IgD-negative memory B cell (primary cell): ENCODE measurements around the gene RAB3IL1. TPM values are rescaled to one million over a fixed set of nuclear protein-coding genes. Genes with fewer than 3 reads are reported as not detected.
"Not testable (repeated sequence)": the region's sequence is repeated elsewhere in the genome, so short reads cannot be mapped to it uniquely, and the experiment has no call there.

Experiments used
- H3K27ac Mint-ChIP-seq, 3 donors: one replicate each; pipeline ENCODE4 v1.8.0; 2020 to 2022; ENCODE audit warnings: mild to moderate bottlenecking in 3 of 3, mixed read lengths in 3 of 3, moderate library complexity in 1 of 3
- H3K27me3 Mint-ChIP-seq: one replicate; pipeline ENCODE4 v1.8.0; 2021; ENCODE audit warnings: mixed read lengths
- H3K36me3 Mint-ChIP-seq: one replicate; pipeline ENCODE4 v1.8.0; 2020; ENCODE audit warnings: mild to moderate bottlenecking, mixed read lengths
- H3K4me1 Mint-ChIP-seq, 3 donors: one replicate each; pipeline ENCODE4 v1.8.0; 2020 to 2022; ENCODE audit warnings: mixed read lengths in 3 of 3, mild to moderate bottlenecking in 1 of 3
- H3K4me3 Mint-ChIP-seq, 4 donors: one replicate each; pipeline ENCODE4 v1.8.0; 2020 to 2022; ENCODE audit warnings: mild to moderate bottlenecking in 4 of 4, mixed read lengths in 4 of 4, moderate library complexity in 3 of 4
- H3K9me3 Mint-ChIP-seq, 3 donors: one replicate each; pipeline ENCODE4 v1.8.0; 2020 to 2021; ENCODE audit warnings: mixed read lengths in 3 of 3, mild to moderate bottlenecking in 1 of 3
- polyA plus RNA-seq: library from polyadenylated mRNA; unstranded; fragments of 300-500 nt; fragmentation: Illumina TruSeq; gene quantifications from one replicate; pipeline ENCODE4 v1.2.3, GENCODE V29; 2021

The RAB3IL1 gene
- polyA plus RNA-seq, 1 donor from 2014 or later = not detected

- H3K4me3 Mint-ChIP-seq = no peak overlapping the region
- no peaks in the 10 kb centered on the region for H3K9me3 Mint-ChIP-seq
- H3K27me3 Mint-ChIP-seq = peaks cover 17% of the 10 kb centered on the region
- peaks cover 4% of the 10 kb centered on the region for H3K36me3 Mint-ChIP-seq
- no peak overlapping the region for H3K27ac Mint-ChIP-seq
- H3K4me1 Mint-ChIP-seq = peaks cover 5 to 11% (median 9%) of the 10 kb centered on the region in 3 donors
Measured at GRCh38 chr11:61957021-61957770, 39.8 kb upstream of the RAB3IL1 start.

DNA sequence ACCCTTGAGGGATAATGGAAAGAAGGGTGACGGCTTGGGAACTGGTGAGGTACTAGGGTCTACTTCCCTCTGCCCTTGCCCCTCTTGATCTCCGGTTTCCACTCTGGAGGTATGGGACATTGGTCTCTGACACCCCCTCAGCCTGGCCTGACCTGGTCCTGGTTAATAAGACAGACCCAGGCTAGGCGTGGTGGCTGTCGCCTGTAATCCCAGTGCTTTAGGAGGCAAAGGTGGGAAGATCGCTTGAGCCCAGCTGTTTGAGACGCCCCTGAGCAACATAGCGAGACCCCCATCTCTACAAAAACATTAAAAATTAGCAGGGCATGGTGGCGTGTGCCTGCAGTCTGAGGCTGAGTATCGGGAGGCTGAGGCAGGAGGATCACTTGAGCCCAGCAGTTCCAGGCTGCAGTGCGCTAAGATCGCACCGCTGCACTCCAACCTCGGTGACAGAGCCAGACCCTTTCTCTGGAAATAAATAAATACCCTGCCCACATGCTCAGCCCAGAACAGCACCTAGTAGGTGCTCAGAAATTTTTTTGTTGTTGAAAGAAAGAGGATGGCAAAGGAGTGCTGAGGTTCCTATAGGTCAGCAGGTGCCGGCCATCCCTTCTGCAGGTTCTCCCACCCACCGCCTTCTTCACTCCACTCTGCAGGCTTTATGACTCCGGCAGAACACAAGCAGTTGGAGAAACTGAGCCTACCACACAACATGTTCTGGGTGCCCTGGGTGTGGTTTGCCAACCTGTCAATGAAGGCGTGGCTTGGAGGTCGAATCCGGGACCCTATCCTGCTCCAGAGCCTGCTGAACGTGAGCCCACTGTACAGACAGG, 39.0 kb upstream of the RAB3IL1 start:
- H3K27ac Mint-ChIP-seq = peak overlapping the region in 1 of 3 donors; percentile 27
- peak overlapping the region in 2 of 4 donors; percentile 66 to 84 for H3K4me3 Mint-ChIP-seq
- H3K36me3 Mint-ChIP-seq = peaks cover 2% of the 10 kb centered on the region
- H3K27me3 Mint-ChIP-seq = peaks cover 17% of the 10 kb centered on the region
- peaks cover 5 to 6% (median 5%) of the 10 kb centered on the region in 3 donors for H3K4me1 Mint-ChIP-seq
- no peaks in the 10 kb centered on the region for H3K9me3 Mint-ChIP-seq

DNA sequence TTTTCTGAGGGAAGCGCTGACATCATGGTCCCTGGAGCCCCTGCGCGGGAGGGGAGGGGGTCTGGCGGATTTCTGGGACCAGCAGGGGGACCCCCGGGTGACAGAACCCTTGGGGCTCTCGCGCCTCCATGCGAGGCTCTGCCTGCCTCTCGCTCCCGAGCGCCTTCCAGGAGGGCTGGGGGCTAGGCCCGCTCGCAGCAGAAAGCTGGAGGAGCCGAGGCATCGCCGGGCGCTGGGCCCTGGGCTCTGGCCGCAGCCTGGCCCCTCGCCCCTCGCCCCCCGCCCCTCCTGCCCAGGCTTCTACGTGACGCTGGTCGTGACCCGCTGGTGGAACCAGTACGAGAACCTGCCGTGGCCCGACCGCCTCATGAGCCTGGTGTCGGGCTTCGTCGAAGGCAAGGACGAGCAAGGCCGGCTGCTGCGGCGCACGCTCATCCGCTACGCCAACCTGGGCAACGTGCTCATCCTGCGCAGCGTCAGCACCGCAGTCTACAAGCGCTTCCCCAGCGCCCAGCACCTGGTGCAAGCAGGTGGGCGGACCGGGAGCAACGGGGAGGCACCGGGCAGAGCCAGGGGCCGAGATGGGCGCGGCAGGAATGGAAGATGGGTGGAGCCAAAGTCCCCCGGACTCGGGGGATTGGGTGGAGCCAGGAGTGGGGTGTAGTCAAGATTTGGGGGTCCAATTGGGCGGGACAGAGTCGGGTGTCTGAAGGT, 38.2 kb upstream of the RAB3IL1 start:
- H3K4me3 Mint-ChIP-seq = peak overlapping the region in 2 of 4 donors; percentile 66 to 84
- no peak overlapping the region for H3K27ac Mint-ChIP-seq
- peaks cover 3 to 6% (median 5%) of the 10 kb centered on the region in 3 donors for H3K4me1 Mint-ChIP-seq
- H3K27me3 Mint-ChIP-seq = peaks cover 17% of the 10 kb centered on the region
- no peaks in the 10 kb centered on the region for H3K9me3 Mint-ChIP-seq
- peaks cover 2% of the 10 kb centered on the region for H3K36me3 Mint-ChIP-seq

DNA sequence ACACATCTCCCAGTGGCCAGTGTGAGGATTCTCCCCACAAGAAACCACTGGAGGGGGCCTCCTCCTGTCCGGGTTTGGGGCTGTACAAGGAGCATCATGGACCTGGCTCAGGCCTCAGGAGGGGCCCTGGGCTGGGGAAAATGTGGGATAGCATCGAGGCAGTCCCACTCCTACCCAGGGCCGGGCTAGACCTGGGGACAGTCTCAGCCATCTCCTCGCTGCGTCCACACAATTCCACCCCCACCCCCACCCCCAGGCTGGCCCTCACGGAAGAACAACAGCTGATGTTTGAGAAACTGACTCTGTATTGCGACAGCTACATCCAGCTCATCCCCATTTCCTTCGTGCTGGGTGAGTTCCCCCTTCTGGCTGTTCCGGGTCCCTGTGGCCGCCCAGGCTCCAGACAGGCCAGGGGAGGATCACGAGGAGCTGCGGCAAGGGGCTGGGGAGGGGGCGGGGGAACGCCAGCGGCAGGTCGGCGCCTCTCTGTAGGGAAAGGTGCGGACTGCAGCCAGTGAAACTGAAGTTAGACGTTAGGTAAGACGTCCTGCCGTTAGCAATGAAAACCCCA, 37.6 kb upstream of the RAB3IL1 start:
- H3K27me3 Mint-ChIP-seq = peaks cover 17% of the 10 kb centered on the region
- peaks cover 3 to 6% (median 5%) of the 10 kb centered on the region in 3 donors for H3K4me1 Mint-ChIP-seq
- H3K9me3 Mint-ChIP-seq = no peaks in the 10 kb centered on the region
- peak overlapping the region in 1 of 3 donors; percentile 59 for H3K27ac Mint-ChIP-seq
- peaks cover 2% of the 10 kb centered on the region for H3K36me3 Mint-ChIP-seq
- peak overlapping the region in 3 of 4 donors; percentile 39 to 45 (median 44) for H3K4me3 Mint-ChIP-seq

GRCh38 chr11:61954106-61954850, 36.9 kb upstream of the RAB3IL1 start:
- Mint-ChIP-seq H3K27me3 (peaks cover 17% of the 10 kb centered on the region), H3K36me3 (peaks cover 2% of the 10 kb centered on the region), H3K9me3 (no peaks in the 10 kb centered on the region), H3K4me1 (peaks cover 3 to 5% (median 4%) of the 10 kb centered on the region in 3 donors), H3K27ac (peak overlapping the region in 1 of 3 donors; percentile 59), H3K4me3 (no peak overlapping the region)

DNA sequence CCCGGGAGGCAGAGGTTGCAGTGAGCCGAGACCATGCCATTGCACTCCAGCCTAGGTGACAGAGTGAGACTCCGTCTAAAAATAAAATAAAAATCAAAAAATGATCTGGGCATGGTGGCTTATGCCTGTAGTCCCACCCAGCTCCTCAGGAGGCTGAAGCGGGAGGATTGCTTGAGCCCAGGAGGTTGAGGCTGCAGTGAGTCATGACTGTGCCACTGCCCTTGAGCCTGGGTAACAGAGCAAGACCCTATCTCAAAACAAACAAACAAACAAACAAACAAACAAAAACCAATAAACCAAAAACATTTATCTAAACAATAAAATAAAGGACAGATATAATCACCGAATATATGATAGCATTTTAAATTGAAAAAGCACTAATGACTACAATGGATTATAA, 36.3 kb upstream of the RAB3IL1 start:
- H3K27ac Mint-ChIP-seq, H3K9me3 Mint-ChIP-seq, H3K4me3 Mint-ChIP-seq, H3K36me3 Mint-ChIP-seq, H3K4me1 Mint-ChIP-seq: not testable (repeated sequence)
- peaks cover 17% of the 10 kb centered on the region for H3K27me3 Mint-ChIP-seq

DNA sequence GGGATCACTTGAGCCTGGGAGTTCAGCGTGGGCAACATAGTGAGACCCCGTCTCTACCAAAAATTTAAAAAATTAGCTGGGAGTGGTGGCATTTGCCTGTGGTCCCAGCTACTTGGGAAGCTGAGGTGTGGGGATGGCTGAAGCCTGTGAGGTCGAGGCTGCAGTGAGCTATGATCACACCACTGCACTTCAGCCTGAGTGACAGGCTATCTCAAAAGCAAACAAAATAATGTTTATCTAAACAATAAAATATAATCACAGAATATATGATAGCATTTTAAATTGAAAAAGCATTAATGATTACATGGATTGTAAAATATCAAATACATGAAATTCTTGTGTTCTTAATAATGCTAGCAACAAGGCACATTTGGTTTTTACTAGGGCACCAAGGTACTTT, 35.5 kb upstream of the RAB3IL1 start:
- H3K27me3 Mint-ChIP-seq = peaks cover 17% of the 10 kb centered on the region
- no peak overlapping the region for H3K4me3 Mint-ChIP-seq
- peaks cover 0 to 3% (median 0%) of the 10 kb centered on the region in 3 donors for H3K4me1 Mint-ChIP-seq
- no peaks in the 10 kb centered on the region for H3K9me3 Mint-ChIP-seq
- H3K27ac Mint-ChIP-seq = no peak overlapping the region
- peaks cover 2% of the 10 kb centered on the region for H3K36me3 Mint-ChIP-seq

DNA sequence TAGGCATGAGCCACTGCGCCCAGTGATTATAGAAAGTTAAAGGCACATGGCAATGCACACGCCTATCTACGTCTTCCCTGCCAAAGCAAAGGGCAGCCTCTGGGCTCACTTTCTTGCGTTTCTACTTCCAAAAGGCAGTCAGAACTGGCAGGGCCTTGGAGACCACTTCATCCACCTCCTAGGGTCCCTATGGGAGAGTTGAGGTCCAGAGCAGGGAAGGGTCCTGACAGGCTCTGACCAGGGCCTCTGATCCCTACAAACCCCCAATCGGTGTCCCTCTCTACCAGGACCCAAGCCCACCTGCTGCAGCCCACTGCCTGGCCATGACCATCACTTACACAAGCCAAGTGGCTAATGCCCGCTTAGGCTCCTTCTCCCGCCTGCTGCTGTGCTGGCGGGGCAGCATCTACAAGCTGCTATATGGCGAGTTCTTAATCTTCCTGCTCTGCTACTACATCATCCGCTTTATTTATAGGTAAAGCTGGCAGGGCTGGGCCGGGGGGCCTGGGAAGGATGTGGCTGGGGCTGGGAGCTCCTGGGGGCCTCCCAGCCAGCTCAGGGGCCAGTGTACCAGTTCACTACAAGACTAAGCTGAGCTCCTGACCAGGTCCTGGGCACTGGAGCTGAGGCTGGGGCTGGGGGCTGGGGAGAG, 34.2 kb upstream of the RAB3IL1 start:
- peaks cover 20% of the 10 kb centered on the region for H3K27me3 Mint-ChIP-seq
- peaks cover 0 to 5% (median 4%) of the 10 kb centered on the region in 3 donors for H3K4me1 Mint-ChIP-seq
- H3K27ac Mint-ChIP-seq = no peak overlapping the region
- no peaks in the 10 kb centered on the region for H3K36me3 Mint-ChIP-seq
- H3K4me3 Mint-ChIP-seq = no peak overlapping the region
- no peaks in the 10 kb centered on the region for H3K9me3 Mint-ChIP-seq

GRCh38 chr11:61950035-61950547, 32.7 kb upstream of the RAB3IL1 start, which contains the start of gene BEST1:
BEST1 (plus strand) TSS chr11:61950351; CDS start chr11:61951807, 1,456 bp downstream.
- H3K36me3 Mint-ChIP-seq = no peaks in the 10 kb centered on the region
- no peak within 1 kb of the TSS for H3K27ac Mint-ChIP-seq

GRCh38 chr11:61949169-61950034, 32.0 kb upstream of the RAB3IL1 start:
- Mint-ChIP-seq H3K36me3 (no peaks in the 10 kb centered on the region), H3K27ac (no peak overlapping the region), H3K27me3 (peaks cover 9% of the 10 kb centered on the region), H3K4me1 (peaks cover 0 to 4% (median 2%) of the 10 kb centered on the region in 3 donors), H3K9me3 (no peaks in the 10 kb centered on the region), H3K4me3 (no peak overlapping the region)

More at GRCh38 chr11:61950035-61950547, 32.7 kb upstream of the RAB3IL1 start, which contains the start of gene BEST1:
- Mint-ChIP-seq H3K27me3 (peaks cover 12% of the 10 kb centered on the region), H3K9me3 (no peaks in the 10 kb centered on the region), H3K4me3 (no peak within 1 kb of the TSS), H3K4me1 (peaks cover 0 to 4% (median 2%) of the 10 kb centered on the region in 3 donors)

GRCh38 chr11:61948505-61948904, 31.1 kb upstream of the RAB3IL1 start:
- Mint-ChIP-seq H3K9me3 (no peaks in the 10 kb centered on the region), H3K4me3 (no peak overlapping the region), H3K27ac (no peak overlapping the region)

GRCh38 chr11:61947486-61948210, 30.3 kb upstream of the RAB3IL1 start:
- Mint-ChIP-seq H3K27me3 (peaks cover 3% of the 10 kb centered on the region), H3K4me1 (peaks cover 0 to 4% (median 4%) of the 10 kb centered on the region in 3 donors), H3K4me3 (no peak overlapping the region), H3K27ac (peak overlapping the region in 1 of 3 donors; percentile 16), H3K9me3 (no peaks in the 10 kb centered on the region), H3K36me3 (no peaks in the 10 kb centered on the region)

More at GRCh38 chr11:61948505-61948904, 31.1 kb upstream of the RAB3IL1 start:
- Mint-ChIP-seq H3K36me3 (no peaks in the 10 kb centered on the region), H3K27me3 (peaks cover 3% of the 10 kb centered on the region), H3K4me1 (peaks cover 0 to 4% (median 4%) of the 10 kb centered on the region in 3 donors)
